ENCODE results near the gene TELO2.
A peak's percentile ranks its signal among the peaks of the same experiment; 100 is the strongest.
"Not testable (repeated sequence)": the region's sequence is repeated elsewhere in the genome, so short reads cannot be mapped to it uniquely, and the experiment has no call there.

The TELO2 gene

GRCh38 chr16:1475552-1476114, 17.5 kb upstream of the TELO2 start:
- no peak for DNase-seq (ENCODE audit: low read depth in 3 of 3)

GRCh38 chr16:1477033-1477432, 16.1 kb upstream of the TELO2 start:
- no peak for DNase-seq (ENCODE audit: low read depth in 3 of 3)

- DNase-seq (ENCODE audit: low read depth in 3 of 3) = not testable (repeated sequence)
Measured at GRCh38 chr16:1478937-1479336, 14.2 kb upstream of the TELO2 start.

- no peak for DNase-seq (ENCODE audit: low read depth in 3 of 3)
Measured at GRCh38 chr16:1481906-1482835, 11.0 kb upstream of the TELO2 start.

- no peak for DNase-seq (ENCODE audit: low read depth in 3 of 3)
Measured at GRCh38 chr16:1485847-1486496, 7.2 kb upstream of the TELO2 start.

GRCh38 chr16:1486551-1487390, 6.4 kb upstream of the TELO2 start:
- DNase-seq (ENCODE audit: low read depth in 3 of 3) = no peak

GRCh38 chr16:1487395-1488053, 5.6 kb upstream of the TELO2 start:
- DNase-seq (ENCODE audit: low read depth in 3 of 3) = no peak

- DNase-seq (ENCODE audit: low read depth in 3 of 3) = no peak
Measured at GRCh38 chr16:1488054-1488601, 5.0 kb upstream of the TELO2 start.

GRCh38 chr16:1488619-1489018, 4.5 kb upstream of the TELO2 start, which contains the start of gene PTX4:
TSS of gene PTX4 (minus strand) at chr16:1488944. CDS start at chr16:1488909, 35 bp downstream.
- no peak for DNase-seq (ENCODE audit: low read depth in 3 of 3)

- DNase-seq (ENCODE audit: low read depth in 3 of 3) = no peak
Measured at GRCh38 chr16:1489077-1489476, 4.1 kb upstream of the TELO2 start.

GRCh38 chr16:1491327-1491726, 1.8 kb upstream of the TELO2 start:
- no peak for DNase-seq (ENCODE audit: low read depth in 3 of 3)

- no peak for DNase-seq (ENCODE audit: low read depth in 3 of 3)
Measured at GRCh38 chr16:1492082-1492922, 858 bp upstream of the TELO2 start.

- peak in 1 of 3 experiments; percentile 14 for DNase-seq (ENCODE audit: low read depth in 3 of 3)
Measured at GRCh38 chr16:1493746-1494094, 560 bp downstream of the TELO2 start.

GRCh38 chr16:1494129-1494640, 1.0 kb downstream of the TELO2 start:
- DNase-seq (ENCODE audit: low read depth in 3 of 3) = no peak

GRCh38 chr16:1494711-1495110, 1.6 kb downstream of the TELO2 start:
- DNase-seq (ENCODE audit: low read depth in 3 of 3) = no peak

GRCh38 chr16:1495211-1495888, 2.2 kb downstream of the TELO2 start:
- no peak for DNase-seq (ENCODE audit: low read depth in 3 of 3)

GRCh38 chr16:1495889-1496262, 2.7 kb downstream of the TELO2 start:
- DNase-seq (ENCODE audit: low read depth in 3 of 3) = no peak

- DNase-seq (ENCODE audit: low read depth in 3 of 3) = no peak
Measured at GRCh38 chr16:1496464-1496863, 3.3 kb downstream of the TELO2 start.

- no peak for DNase-seq (ENCODE audit: low read depth in 3 of 3)
Measured at GRCh38 chr16:1497014-1497598, 3.9 kb downstream of the TELO2 start.

Measured in stimulated activated CD4-positive, alpha-beta T cell treated with anti-CD3 and anti-CD28 coated beads, TNF-alpha, amount 100 ng/mL, for 24 hours (primary cell).